ENCODE measurements around the gene NFS1. TPM values are rescaled to one million over a fixed set of nuclear protein-coding genes. Genes with fewer than 3 reads are reported as not detected.

The NFS1 gene
- total and polyA plus RNA-seq, 2 of the 4 experiments (the other 2 are of a cell fraction) = 16.5 to 35.6 TPM

DNA sequence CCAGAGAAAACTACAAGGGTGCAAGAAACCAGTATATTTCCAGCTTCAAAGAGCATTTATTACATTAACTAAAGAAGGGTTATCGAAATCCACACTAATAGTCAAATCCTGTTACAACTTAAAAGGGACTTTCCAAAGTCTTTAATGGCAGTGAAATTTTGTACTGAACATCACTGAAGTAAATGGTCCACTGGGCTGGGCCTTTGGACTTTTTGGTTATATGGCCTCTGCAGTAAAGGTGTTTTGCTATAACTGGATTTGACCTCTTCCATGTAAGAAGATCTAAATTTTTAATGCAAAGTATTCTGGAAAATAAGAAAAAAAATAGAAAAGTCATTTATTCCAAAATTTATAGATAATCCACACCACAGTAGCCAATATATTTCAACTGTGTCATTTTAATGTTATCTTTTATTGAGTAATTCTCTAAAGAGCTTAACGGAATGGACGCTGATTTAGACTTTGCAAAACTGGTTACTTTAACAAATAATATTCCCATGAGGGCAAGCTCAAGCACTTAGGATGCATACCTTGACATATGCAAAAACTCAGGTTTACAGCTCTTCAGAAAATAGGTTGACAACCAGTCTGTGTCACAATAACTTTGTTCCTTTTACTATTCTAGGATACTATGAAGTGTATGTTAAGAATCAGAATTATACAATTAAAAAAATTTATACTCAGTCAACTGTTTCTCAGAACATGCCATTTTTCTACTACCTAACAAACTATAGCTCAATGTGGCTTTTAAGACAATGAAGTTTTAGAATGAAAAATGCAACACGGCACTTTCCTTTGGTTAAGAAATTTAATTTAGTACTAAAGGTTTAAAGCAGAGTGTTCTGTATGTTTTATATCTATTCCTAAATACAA lies 35.9 kb upstream of the NFS1 start:
- no CpG with 5 or more reads among the region's 4 CpGs for WGBS, 2 experiments (ENCODE audit: extremely low coverage in 2 of 2, insufficient read length in 1 of 2)

More for the DNA sequence above, 35.9 kb upstream of the NFS1 start:
- H3K9ac ChIP-seq (ENCODE audit: low read depth, low read length) = no peak overlapping the region
- intact Hi-C loops (cut with micrococcal nuclease) = no loop called here
- no peak overlapping the region for H2BK5ac ChIP-seq (ENCODE audit: low read depth, low read length, poor library complexity, severe bottlenecking)
- ATAC-seq (ENCODE audit: low read depth) (no peak), DNase-seq (no peak)
- no peak overlapping the region for H2AK9ac ChIP-seq (replicated peaks; ENCODE audit: low read depth, low read length, poor library complexity)
- H3K23ac ChIP-seq (ENCODE audit: low read depth, low read length) = no peak overlapping the region
- peaks cover 3% of the 10 kb centered on the region for H3K9me1 ChIP-seq (ENCODE audit: insufficient read depth, low read length)
- dilution Hi-C loops (cut with HindIII; ENCODE audit: low sequenced_read_pairs, unreplicated experiment) = no loop called here
- ChIA-PET POLR2A (ENCODE audit: unreplicated experiment) (interaction anchor here (1.0 kb wide), 1 partner anchor 35 kb away, joined by 3 read pairs; the partner anchor contains the start of genes NFS1 and ROMO1), CTCF (interaction anchor here (0.6 to 1.3 kb wide), 3 partner anchors 16 to 38 kb away, joined by 3 read pairs; no protein-coding TSS in a partner anchor)
- no peak overlapping the region for H3K56ac ChIP-seq (ENCODE audit: extremely low read depth, insufficient read depth, low read length)
- H2AFZ ChIP-seq (replicated peaks; ENCODE audit: low read length, poor library complexity) = no peak overlapping the region
- no peak overlapping the region for H3K18ac ChIP-seq (ENCODE audit: low read depth, low read length)
- H3K27ac ChIP-seq (ENCODE audit: insufficient read depth, low read length) = no peak overlapping the region
- no peaks in the 10 kb centered on the region for H3K9me3 ChIP-seq (ENCODE audit: control insufficient read depth, insufficient read depth, low read length)
- peaks cover 99% of the 10 kb centered on the region for H4K20me1 ChIP-seq (ENCODE audit: insufficient read depth, low read length)
- no peak overlapping the region for H2BK20ac ChIP-seq (ENCODE audit: low read depth, low read length)
- H2BK120ac ChIP-seq (ENCODE audit: low read depth, low read length) = no peak overlapping the region
- BruUV-seq (replicated peaks) = no TSS peak
- in situ Hi-C loops (cut with MboI; ENCODE audit: low sequenced_read_pairs) = no loop called here
- H3K4ac ChIP-seq (ENCODE audit: low read depth, low read length) = no peak overlapping the region
- H2AK5ac ChIP-seq (ENCODE audit: low read depth, low read length) = no peak overlapping the region
- no peak overlapping the region for H3K14ac ChIP-seq (replicated peaks; ENCODE audit: low read depth, low read length)
- no peak overlapping the region for H4K8ac ChIP-seq (ENCODE audit: low read depth in 2 of 2, low read length in 2 of 2)
- H3K4me3 ChIP-seq (ENCODE audit: insufficient read depth, low read depth, low read length) = no peak overlapping the region
- no peak overlapping the region for H4K91ac ChIP-seq (ENCODE audit: insufficient read depth, low read depth, low read length)
- H3K79me1 ChIP-seq (ENCODE audit: low read depth in 1 of 2, low read length in 2 of 2) = peaks cover 0 to 22% of the 10 kb centered on the region in 2 experiments; a peak in 2 of 4 replicates
- H3K27me3 ChIP-seq (ENCODE audit: control insufficient read depth, insufficient read depth, low read length) = no peaks in the 10 kb centered on the region
- TF ChIP-seq NFE2L2 (IDR thresholded peaks at IDR 0.05; ENCODE audit: low read depth, low read length) (no peak), ELK1 (IDR thresholded peaks at IDR 0.05; ENCODE audit: borderline replicate concordance, low read depth, low read length) (no peak), MAFK (IDR thresholded peaks at IDR 0.05; ENCODE audit: low read depth, low read length) (no peak), MAZ (IDR thresholded peaks at IDR 0.05; ENCODE audit: borderline replicate concordance, low read depth, low read length) (no peak), FOS (IDR thresholded peaks at IDR 0.05; ENCODE audit: low read depth, low read length) (no peak), SMC3 (IDR thresholded peaks at IDR 0.05; ENCODE audit: low read depth, low read length) (no peak), USF2 (IDR thresholded peaks at IDR 0.05; ENCODE audit: low read depth, low read length) (no peak), CEBPB (IDR thresholded peaks at IDR 0.05; ENCODE audit: low read depth, low read length) (no peak), RAD21 (IDR thresholded peaks at IDR 0.05; ENCODE audit: low read length) (no peak), BHLHE40 (IDR thresholded peaks at IDR 0.05; ENCODE audit: low read depth, low read length) (no peak), RCOR1 (IDR thresholded peaks at IDR 0.05; ENCODE audit: insufficient replicate concordance, low read length) (no peak)
- peaks cover 64% of the 10 kb centered on the region for H3K36me3 ChIP-seq (ENCODE audit: control insufficient read depth, insufficient read depth, low read length)
- no peak overlapping the region for H4K5ac ChIP-seq (ENCODE audit: low read depth, low read length)
- peaks cover 6% of the 10 kb centered on the region for H3K4me1 ChIP-seq (ENCODE audit: control insufficient read depth, insufficient read depth, low read length)
- H3K4me2 ChIP-seq (ENCODE audit: low read depth, low read length) = no peak overlapping the region
- H2BK15ac ChIP-seq (ENCODE audit: low read depth, low read length) = no peak overlapping the region
